GM08714 (cell line): ENCODE results near the gene KRTAP10-3.
"Not testable (repeated sequence)": the region's sequence is repeated elsewhere in the genome, so short reads cannot be mapped to it uniquely, and the experiment has no call there.

ENCODE experiments used
- H3K4me3 ChIP-seq: fragments of 200-500 bp; sonication (Bioruptor generic); 2 replicates; pipeline ENCODE4 v1.5.1; 2014; ENCODE audit warnings: mild to moderate bottlenecking, low read length, inconsistent platforms
- ZNF274 ChIP-seq: IDR thresholded peaks from 2 replicates; pipeline ENCODE4 v1.6.1; 2012; ENCODE audit warnings: mild to moderate bottlenecking, low read depth, low read length

Gene KRTAP10-3

DNA sequence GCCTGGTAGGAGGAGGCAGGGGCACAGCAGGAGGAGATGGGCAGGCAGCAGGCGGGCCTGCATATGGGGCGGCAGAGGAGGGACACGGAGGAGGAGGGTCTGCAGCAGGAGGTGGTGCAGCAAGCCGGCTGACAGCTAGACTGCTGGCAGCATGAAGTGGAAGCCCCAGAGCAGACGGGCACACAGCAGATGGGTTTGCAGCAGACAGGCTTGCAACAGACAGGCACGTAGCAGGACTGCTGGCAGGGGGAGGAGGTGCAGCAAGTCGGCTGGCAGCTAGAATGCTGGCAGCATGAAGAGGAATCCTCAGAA is 21.2 kb upstream of the KRTAP10-3 start:
- no peak for TF ChIP-seq ZNF274

DNA sequence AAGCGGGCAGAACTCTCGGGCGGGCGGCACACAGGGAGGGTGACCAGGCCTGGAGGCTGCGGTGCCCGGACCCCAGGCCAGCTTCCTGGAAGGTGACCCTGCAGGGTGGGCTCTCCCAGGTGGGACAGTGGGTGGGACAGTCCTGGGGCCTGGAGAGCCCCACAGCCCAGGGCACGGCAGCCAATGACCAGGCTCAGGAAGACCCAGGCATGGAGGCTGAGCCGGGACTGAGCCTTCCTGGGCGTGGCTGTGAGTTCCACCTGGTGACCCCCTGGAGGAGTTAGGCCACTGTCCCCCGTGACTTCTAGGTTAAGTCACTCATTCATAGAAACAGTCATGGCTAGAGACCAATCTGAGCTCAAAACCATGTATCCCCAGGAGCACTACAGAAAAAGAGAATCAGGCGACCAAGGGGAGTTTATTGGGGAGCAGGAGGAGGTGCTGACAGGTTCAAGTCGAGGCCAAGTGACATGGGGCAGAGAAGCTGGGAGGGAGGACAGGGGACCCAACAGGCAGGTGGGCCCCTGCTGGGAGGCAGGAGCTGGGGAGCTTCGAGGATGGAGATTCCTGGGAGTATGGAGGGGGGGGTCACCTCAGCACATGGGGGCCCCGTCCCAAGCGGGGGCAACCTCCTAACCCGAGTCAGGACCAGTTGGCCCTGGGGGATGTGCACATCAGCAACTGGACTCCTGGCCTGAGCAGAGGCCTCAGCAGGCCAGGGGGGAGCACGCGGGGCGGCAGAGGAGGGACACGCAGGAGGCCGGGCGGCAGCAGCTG is 20.6 kb upstream of the KRTAP10-3 start:
- TF ChIP-seq ZNF274 = no peak
- H3K4me3 ChIP-seq = no peak overlapping the region

More for the DNA sequence above, 21.2 kb upstream of the KRTAP10-3 start:
- H3K4me3 ChIP-seq = no peak overlapping the region

DNA sequence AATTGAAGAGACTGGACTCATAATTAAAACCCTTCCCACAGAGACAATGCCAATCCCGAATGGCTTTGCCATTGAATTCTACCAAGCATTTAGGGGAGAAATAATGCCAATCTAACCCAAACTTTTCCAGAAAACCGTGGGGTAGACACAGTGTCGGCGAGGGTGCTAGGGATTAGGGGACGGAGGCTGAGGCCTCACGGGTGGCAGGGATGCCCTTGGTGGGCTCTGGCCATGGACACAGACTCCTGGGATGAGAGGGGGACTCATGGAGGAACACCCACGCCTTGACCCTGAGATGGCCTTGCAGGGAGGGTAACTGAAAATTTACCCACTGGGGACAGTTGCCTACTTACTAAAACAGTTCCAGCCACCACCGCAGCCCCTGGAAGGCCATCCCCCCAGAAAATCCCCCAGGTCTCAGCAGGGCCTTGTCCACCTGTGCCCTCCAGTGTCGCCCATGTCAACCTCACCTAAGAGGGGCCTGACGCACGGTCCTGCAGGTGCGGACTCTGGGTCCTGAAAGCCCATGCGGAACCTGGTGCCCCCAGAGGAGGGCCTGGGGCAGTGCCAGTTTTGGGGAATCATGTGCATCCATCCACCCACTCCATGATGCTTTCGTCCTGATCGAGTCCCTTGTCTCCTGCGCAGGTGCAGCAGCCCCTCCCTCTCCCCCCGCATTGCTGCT is 19.9 kb upstream of the KRTAP10-3 start:
- no peak overlapping the region for H3K4me3 ChIP-seq
- no peak for TF ChIP-seq ZNF274

DNA sequence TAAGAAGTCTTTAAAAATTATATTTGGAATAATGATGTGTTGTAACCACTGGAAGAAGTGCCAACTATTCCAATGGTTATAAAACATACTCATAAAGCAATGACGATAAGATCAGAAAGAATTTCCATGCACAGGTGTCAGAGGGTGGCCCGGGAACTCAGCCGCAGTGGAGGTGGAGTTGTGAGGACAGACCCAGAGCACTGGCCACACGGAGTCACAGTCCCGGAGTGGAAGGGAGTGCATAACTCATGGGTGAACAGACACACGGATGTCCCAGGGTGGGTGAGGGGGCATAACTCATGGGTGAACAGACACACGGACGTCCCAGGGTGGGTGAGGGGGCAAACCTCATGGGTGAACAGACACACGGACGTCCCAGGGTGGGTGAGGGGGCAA is 17.4 kb upstream of the KRTAP10-3 start:
- H3K4me3 ChIP-seq = no peak overlapping the region

DNA sequence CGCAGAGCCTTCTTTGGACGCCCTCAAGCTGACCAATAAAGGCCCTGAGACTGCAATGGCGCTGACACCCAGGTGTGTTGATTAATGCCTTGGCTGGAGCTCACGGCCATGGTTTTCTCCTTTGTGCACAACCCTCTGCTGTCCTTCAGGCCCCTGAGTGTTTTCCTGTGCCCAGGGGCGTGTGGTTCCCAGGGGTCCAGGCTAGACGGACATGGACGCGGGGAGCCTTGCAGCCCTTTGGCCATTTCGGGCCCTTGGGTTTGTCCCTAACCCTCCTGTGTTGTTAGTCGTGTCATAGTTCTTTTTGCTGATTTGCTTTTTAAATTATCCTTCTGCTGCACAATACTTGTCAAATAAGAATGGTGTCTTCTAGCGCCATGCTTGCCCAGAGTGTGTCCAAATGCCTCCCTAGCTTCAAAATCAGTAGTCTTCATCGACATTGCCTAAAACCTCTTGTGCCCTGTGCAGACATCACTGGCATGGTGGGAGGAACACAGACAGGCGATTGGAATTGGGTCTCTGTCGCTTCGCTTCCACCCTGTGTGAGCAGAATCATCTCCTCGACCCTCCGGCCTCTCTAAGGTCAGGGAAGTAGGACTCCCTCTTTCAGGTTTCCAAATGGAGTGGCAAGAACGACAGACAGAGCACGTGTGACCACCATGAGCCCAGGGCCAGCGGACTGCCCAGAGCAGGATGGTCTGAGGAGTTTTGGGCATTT is 16.9 kb upstream of the KRTAP10-3 start:
- H3K4me3 ChIP-seq = no peak overlapping the region
- no peak for TF ChIP-seq ZNF274

More for the DNA sequence above, 17.4 kb upstream of the KRTAP10-3 start:
- TF ChIP-seq ZNF274 = no peak

DNA sequence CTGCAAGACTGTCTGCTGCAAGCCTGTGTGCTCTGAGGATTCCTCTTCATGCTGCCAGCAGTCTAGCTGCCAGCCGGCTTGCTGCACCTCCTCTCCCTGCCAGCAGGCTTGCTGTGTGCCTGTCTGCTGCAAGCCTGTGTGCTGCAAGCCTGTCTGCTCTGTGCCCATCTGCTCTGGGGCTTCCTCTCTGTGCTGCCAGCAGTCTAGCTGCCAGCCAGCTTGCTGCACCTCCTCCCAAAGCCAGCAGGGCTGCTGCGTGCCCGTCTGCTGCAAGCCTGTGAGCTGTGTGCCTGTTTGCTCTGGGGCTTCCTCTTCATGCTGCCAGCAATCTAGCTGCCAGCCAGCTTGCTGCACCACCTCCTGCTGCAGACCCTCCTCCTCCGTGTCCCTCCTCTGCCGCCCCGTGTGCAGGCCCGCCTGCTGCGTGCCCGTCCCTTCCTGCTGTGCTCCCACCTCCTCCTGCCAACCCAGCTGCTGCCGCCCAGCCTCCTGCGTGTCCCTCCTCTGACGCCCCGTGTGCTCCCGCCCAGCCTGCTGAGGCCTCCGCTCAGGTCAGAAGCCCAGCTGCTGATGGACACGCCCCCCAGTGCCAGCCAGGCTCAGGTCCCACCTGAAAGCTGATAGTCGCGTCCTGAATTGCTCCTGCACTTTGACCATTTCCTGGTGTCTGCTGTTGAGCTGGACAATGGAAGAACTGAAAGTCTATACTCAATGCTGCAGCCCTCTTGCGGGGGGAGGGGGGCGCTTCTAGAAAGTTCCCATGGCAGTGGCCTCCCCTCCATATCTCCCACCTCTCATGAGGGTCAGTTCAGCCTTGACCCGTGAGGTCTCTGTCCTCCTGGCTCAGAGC is 16.1 kb upstream of the KRTAP10-3 start:
- TF ChIP-seq ZNF274 = no peak
- no peak overlapping the region for H3K4me3 ChIP-seq

DNA sequence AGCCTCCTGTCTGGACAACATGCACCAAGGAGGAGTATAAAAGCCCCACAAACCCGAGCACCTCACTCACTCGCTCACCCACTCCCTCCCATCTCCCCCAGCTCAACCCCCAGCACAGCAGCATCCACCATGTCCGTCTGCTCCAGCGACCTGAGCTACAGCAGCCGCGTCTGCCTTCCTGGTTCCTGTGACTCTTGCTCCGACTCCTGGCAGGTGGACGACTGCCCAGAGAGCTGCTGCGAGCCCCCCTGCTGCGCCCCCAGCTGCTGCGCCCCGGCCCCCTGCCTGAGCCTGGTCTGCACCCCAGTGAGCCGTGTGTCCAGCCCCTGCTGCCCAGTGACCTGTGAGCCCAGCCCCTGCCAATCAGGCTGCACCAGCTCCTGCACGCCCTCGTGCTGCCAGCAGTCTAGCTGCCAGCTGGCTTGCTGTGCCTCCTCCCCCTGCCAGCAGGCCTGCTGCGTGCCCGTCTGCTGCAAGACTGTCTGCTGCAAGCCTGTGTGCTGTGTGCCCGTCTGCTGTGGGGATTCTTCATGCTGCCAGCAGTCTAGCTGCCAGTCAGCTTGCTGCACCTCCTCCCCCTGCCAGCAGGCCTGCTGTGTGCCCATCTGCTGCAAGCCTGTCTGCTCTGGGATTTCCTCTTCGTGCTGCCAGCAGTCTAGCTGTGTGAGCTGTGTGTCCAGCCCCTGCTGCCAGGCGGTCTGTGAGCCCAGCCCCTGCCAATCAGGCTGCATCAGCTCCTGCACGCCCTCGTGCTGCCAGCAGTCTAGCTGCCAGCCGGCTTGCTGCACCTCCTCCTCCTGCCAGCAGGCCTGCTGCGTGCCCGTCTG is 15.2 kb upstream of the KRTAP10-3 start, which contains the start of gene KRTAP10-4:
TSS of gene KRTAP10-4 (plus strand) at position 100 of the 827 bp plus-strand sequence. CDS start at position 130, 30 bp downstream.
- not testable (repeated sequence) for H3K4me3 ChIP-seq

DNA sequence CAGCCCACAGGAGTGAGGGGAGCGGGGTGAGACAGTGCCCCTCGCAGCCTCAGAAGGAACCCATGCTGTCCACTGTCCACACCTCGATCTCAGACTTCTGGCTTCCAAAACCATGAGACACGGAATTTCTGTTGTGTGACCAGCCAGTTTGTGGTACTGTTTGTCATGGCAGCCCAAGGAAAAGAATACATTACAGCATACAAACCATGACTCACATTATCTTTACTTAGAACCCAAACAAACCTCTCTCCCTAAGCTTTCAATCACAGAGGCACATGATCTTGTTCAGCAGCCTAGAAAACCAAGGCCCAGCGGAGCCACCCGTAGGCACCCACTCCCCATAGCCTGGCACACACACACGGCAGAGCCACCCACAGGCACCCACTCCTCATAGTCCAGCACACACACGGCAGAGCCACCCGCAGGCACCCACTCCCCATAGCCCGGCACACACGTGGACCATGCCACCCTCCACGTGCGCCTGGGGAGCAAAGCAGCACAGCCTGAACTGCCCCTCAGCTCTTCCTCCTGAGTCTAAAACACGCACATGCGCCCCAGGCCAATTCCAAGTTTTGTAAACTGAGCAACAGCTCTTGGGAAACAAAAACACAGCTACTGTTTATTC is 14.5 kb upstream of the KRTAP10-3 start:
- H3K4me3 ChIP-seq = no peak overlapping the region
- TF ChIP-seq ZNF274 = no peak

DNA sequence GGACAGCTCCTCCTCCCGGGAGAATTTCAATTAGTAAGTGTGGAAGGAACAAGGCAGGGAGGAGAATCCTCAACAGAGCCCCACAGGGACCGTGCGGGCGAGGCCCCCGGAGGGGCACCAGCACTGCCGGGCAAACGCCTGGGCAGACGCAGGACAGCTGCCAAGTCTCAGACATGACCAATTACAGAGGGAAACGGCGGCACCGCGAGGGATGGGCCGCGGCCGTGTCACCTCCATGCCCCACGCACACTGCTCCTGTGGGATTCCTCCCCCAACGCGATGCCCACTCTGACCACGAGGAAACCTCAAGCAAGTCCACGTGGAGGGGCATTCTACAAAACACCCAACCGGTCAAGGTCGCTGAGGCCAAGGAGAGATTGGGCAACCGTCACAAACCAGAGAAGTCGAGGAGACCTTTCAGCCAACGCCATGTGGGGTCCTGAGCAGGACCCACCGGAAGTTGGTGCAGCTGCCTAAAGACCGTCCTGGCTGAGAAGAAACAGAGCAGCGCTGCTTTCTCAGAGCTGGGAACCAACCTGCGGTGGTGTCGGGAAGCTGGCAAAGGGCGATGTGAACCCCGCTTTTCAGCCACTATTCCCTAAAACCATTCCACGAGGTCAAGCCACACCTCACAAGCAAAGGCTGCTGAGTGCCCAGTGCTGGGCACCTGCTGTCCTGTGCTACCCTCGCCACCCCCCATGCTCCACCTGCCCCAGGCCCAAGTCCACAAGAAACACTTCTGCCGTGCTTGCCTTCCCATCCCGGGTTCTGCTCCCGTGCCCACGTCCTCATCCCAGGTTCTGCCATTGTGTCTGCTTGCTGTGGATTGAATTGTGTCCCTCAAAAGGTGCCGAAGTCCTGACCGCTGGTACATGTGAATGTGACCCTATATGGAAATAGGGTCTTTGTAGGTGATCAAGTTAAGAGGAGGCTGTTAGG is 13.5 kb upstream of the KRTAP10-3 start:
- no peak overlapping the region for H3K4me3 ChIP-seq
- TF ChIP-seq ZNF274 = no peak

DNA sequence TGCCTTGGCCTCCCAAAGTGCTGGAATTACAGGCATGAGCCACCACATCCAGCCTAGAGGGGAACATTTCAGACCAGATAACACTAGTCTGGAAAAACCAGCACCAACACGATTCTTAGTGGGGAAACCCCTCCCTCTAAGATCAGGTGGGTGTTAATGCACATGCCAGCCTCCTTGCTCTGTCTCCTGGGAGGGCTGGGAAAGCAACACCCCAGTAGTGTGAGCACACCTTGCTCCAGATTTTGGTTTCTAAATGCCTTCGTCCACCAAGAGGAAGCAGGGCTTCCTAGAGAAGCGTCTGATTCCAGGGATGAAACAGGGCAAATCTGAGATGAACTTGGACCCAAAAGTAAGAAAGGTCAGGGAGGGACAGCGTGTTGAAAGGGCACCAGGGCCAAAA is 12.7 kb upstream of the KRTAP10-3 start:
- TF ChIP-seq ZNF274 = no peak
- H3K4me3 ChIP-seq = no peak overlapping the region

DNA sequence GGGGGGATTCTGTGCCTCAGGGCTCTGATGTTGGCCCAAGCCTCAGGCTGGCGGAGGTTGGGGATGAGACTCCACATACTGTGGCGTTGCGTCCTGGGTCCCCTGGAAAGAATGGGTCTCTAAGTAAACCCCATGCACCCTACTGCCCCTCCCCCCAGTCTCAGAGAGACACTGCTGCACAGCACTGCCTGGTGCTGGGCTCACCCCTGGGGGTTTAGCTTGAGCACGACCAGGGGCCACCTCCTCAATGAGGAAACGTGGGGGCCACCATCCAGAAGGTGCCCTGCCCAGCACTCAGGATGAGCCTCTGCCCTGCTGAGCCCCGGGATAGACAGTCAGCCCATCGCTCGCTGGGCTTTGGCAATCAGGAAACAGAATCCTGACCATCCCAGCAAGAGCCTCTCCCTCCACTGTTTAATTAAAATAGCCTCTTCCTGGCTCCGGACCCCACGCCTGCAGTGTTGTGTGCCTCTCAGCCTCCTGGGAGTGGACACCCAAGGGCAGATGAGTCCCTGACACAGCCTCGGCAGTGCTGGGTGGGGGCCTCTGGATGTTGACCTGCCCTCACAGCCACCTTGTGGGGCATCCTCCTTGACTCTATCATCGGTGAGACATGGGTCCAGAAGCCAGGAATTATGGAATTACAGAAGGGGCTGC is 11.4 kb upstream of the KRTAP10-3 start:
- H3K4me3 ChIP-seq = no peak overlapping the region
- no peak for TF ChIP-seq ZNF274
